OCI-LY3 (cell line): ENCODE measurements around the gene SNTG2.

Experiments used
- EZH2phosphoT487 ChIP-seq: fragments of 200-600 bp; shearing (Covaris generic); IDR thresholded peaks from 2 replicates; pipeline ENCODE4 v1.6.1; 2018; ENCODE audit warnings: antibody characterized with exemption, mixed run types, low read depth
- TF ChIP-seq, protein P1 (sequence below): fragments of 200-600, 300-600 bp; sonication (generic); IDR thresholded peaks from 2 replicates; pipeline ENCODE4 v1.5.1; 2014; ENCODE audit warnings: antibody characterized with exemption, low read length, low read depth

- TF ChIP-seq, protein P1, sequence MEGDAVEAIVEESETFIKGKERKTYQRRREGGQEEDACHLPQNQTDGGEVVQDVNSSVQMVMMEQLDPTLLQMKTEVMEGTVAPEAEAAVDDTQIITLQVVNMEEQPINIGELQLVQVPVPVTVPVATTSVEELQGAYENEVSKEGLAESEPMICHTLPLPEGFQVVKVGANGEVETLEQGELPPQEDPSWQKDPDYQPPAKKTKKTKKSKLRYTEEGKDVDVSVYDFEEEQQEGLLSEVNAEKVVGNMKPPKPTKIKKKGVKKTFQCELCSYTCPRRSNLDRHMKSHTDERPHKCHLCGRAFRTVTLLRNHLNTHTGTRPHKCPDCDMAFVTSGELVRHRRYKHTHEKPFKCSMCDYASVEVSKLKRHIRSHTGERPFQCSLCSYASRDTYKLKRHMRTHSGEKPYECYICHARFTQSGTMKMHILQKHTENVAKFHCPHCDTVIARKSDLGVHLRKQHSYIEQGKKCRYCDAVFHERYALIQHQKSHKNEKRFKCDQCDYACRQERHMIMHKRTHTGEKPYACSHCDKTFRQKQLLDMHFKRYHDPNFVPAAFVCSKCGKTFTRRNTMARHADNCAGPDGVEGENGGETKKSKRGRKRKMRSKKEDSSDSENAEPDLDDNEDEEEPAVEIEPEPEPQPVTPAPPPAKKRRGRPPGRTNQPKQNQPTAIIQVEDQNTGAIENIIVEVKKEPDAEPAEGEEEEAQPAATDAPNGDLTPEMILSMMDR: no peak
- TF ChIP-seq EZH2phosphoT487: no peak
Observed at GRCh38 chr2:1166976-1167375, 216.3 kb downstream of the SNTG2 start.
